ENCODE measurements around the gene TBC1D14. TPM values are rescaled to one million over a fixed set of nuclear protein-coding genes. Genes with fewer than 3 reads are reported as not detected.

TBC1D14 gene
- total and polyA plus RNA-seq, 10 donors: 13.7 to 114 (median 68.4) TPM

DNA sequence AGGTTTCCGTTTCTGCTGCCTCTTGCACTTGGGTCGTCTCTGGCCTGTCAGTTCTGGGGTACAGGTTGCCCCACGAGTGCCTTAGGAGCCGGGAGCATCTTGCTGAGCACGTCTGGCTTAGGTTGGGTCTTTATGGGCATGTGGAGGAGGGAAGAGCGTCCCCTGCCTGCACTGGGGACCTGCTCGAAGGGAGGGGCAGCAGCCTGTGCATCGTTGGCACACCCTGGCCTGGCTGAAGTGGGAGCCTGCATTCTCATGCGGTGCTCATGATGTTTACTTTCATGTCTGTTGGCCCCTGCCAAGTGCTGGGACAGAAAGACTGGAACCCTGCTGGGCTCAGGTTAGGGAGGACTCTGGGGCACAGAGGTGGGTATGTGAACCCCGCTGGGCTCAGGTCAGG is 109.7 kb downstream of the TBC1D14 start:
- DNase-seq: peak; percentile 46
- intact Hi-C loops (cut with DNase I; ENCODE audit: low total_unique reads): no loop called here
- Histone ChIP-seq H3K36me3 (peaks cover 0 to 100% (median 73%) of the 10 kb centered on the region in 6 donors), H3K4me3 (no peak overlapping the region), H3K27me3 (replicated peaks in 1 of 7) (no peaks in the 10 kb centered on the region), H3K4me1 (peaks cover 0 to 3% (median 0%) of the 10 kb centered on the region in 6 donors), H3K9me3 (no peaks in the 10 kb centered on the region), H3K27ac (no peak overlapping the region)
- no peak for TF ChIP-seq CTCF (IDR thresholded peaks at IDR 0.05 in 8 of 11, conservative IDR thresholded peaks at IDR 0.05 in 3 of 11)
- no peak for TF ChIP-seq POLR2A (IDR thresholded peaks at IDR 0.05)
- peak in 1 of 3 donors; percentile 39 for TF ChIP-seq POLR2AphosphoS5 (IDR thresholded peaks at IDR 0.05)
- 93 to 95% (median 94%) methylated on average over 9 to 10 of the region's 10 CpGs for WGBS, 5 donors

- Histone ChIP-seq H3K27ac (no peak overlapping the region), H3K4me1 (no peaks in the 10 kb centered on the region), H3K27me3 (replicated peaks in 1 of 7) (no peaks in the 10 kb centered on the region), H3K36me3 (peaks cover 0 to 100% (median 73%) of the 10 kb centered on the region in 6 donors), H3K4me3 (no peak overlapping the region), H3K9me3 (no peaks in the 10 kb centered on the region)
- peak; percentile 23 for DNase-seq
- 96 to 100% (median 98%) methylated on average over 2 of the region's 2 CpGs for WGBS, 5 donors
- TF ChIP-seq POLR2AphosphoS5 (IDR thresholded peaks at IDR 0.05): no peak
- no peak for TF ChIP-seq POLR2A (IDR thresholded peaks at IDR 0.05)
- TF ChIP-seq CTCF (IDR thresholded peaks at IDR 0.05 in 8 of 11, conservative IDR thresholded peaks at IDR 0.05 in 3 of 11): no peak
- intact Hi-C loops (cut with DNase I; ENCODE audit: low total_unique reads): no loop called here
Observed at GRCh38 chr4:7020290-7020689, 110.7 kb downstream of the TBC1D14 start.

GRCh38 chr4:7020856-7021255 is 111.2 kb downstream of the TBC1D14 start:
- intact Hi-C loops (cut with DNase I; ENCODE audit: low total_unique reads): no loop called here
- Histone ChIP-seq H3K27ac (no peak overlapping the region), H3K4me3 (no peak overlapping the region), H3K4me1 (no peaks in the 10 kb centered on the region), H3K36me3 (peaks cover 0 to 100% (median 72%) of the 10 kb centered on the region in 6 donors), H3K27me3 (replicated peaks in 1 of 7) (no peaks in the 10 kb centered on the region), H3K9me3 (no peaks in the 10 kb centered on the region)
- DNase-seq: peak; percentile 31
- whole genome bisulfite sequencing, 5 donors: 94 to 96% (median 95%) methylated on average over 11 of the region's 11 CpGs
- TF ChIP-seq POLR2AphosphoS5 (IDR thresholded peaks at IDR 0.05) (no peak), POLR2A (IDR thresholded peaks at IDR 0.05) (no peak), CTCF (IDR thresholded peaks at IDR 0.05 in 8 of 11, conservative IDR thresholded peaks at IDR 0.05 in 3 of 11) (no peak)

- no peak for DNase-seq
- 73 to 79% (median 76%) methylated on average over 5 of the region's 5 CpGs for WGBS, 5 donors
- peaks cover 0 to 100% (median 70%) of the 10 kb centered on the region in 6 donors for H3K36me3 ChIP-seq
- no peaks in the 10 kb centered on the region for H3K27me3 ChIP-seq (replicated peaks in 1 of 7)
- H3K4me1 ChIP-seq: no peaks in the 10 kb centered on the region
- no peak overlapping the region for H3K27ac ChIP-seq
- intact Hi-C loops (cut with DNase I; ENCODE audit: low total_unique reads): no loop called here
- TF ChIP-seq POLR2A (IDR thresholded peaks at IDR 0.05) (no peak), POLR2AphosphoS5 (IDR thresholded peaks at IDR 0.05) (no peak), CTCF (IDR thresholded peaks at IDR 0.05 in 8 of 11, conservative IDR thresholded peaks at IDR 0.05 in 3 of 11) (no peak)
- no peak overlapping the region for H3K4me3 ChIP-seq
- H3K9me3 ChIP-seq: no peaks in the 10 kb centered on the region
Observed at GRCh38 chr4:7021355-7021754, 111.7 kb downstream of the TBC1D14 start.

All from spleen (tissue), 11 donors.